IgD-negative memory B cell (primary cell): Measurements from ENCODE around the gene GRM6. TPM values are rescaled to one million over a fixed set of nuclear protein-coding genes. Genes with fewer than 3 reads are reported as not detected.

Experiments
- H3K27ac Mint-ChIP-seq, 3 donors: one replicate each; pipeline ENCODE4 v1.8.0; 2020 to 2022; ENCODE audit warnings: mild to moderate bottlenecking in 3 of 3, mixed read lengths in 3 of 3, moderate library complexity in 1 of 3
- H3K27me3 Mint-ChIP-seq: one replicate; pipeline ENCODE4 v1.8.0; 2021; ENCODE audit warnings: mixed read lengths
- H3K36me3 Mint-ChIP-seq: one replicate; pipeline ENCODE4 v1.8.0; 2020; ENCODE audit warnings: mild to moderate bottlenecking, mixed read lengths
- H3K4me1 Mint-ChIP-seq, 3 donors: one replicate each; pipeline ENCODE4 v1.8.0; 2020 to 2022; ENCODE audit warnings: mixed read lengths in 3 of 3, mild to moderate bottlenecking in 1 of 3
- H3K4me3 Mint-ChIP-seq, 4 donors: one replicate each; pipeline ENCODE4 v1.8.0; 2020 to 2022; ENCODE audit warnings: mild to moderate bottlenecking in 4 of 4, mixed read lengths in 4 of 4, moderate library complexity in 3 of 4
- H3K9me3 Mint-ChIP-seq, 3 donors: one replicate each; pipeline ENCODE4 v1.8.0; 2020 to 2021; ENCODE audit warnings: mixed read lengths in 3 of 3, mild to moderate bottlenecking in 1 of 3
- polyA plus RNA-seq: library from polyadenylated mRNA; unstranded; fragments of 300-500 nt; fragmentation: Illumina TruSeq; gene quantifications from one replicate; pipeline ENCODE4 v1.2.3, GENCODE V29; 2021

Gene GRM6
- not detected for polyA plus RNA-seq

DNA sequence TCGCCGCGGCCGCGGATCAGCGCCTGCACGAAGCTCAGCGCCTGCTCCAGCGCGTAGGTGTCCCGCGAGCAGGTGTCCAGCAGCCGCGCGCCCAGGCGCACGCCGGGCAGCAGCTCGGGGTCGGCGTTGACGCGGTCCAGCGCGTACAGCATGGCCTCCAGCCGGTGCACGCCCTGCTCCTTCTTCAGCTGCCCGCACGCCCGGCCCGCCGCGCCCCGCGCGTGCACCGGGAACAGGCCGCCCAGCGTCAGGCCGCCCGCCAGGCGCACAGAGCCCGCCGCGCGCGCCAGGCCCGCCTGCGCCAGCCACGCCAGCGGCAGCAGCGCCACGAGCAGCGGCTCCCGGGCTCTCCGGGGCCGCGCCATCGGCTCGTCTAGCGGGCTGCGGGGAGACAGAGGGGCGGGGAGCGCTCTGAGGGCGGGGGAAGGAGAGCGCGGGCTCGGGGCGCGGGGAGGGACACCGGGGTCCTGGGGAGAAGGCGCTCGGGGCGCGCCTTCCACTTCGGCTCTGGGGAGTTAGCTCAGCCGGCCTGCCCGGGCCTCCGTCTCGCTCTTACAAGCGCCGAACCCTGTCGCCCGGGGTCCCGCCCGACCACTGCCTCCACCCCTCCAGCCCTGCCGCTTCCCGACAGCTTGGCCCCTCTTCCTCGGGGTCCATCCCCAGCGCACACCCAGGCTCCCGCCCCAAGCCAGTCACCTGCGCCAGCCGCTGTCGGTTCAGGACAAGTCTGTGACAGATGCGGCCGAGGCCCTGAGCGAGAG is at the start of gene GRM6:
Gene GRM6, minus strand, starts transcription at position 741 of the 761 bp plus-strand sequence. Its CDS starts 376 bp downstream, at position 365.
- H3K27ac Mint-ChIP-seq: no peak within 1 kb of the TSS
- peaks cover 32% of the 10 kb centered on the region for H3K27me3 Mint-ChIP-seq
- peaks cover 0 to 4% (median 0%) of the 10 kb centered on the region in 3 donors for H3K4me1 Mint-ChIP-seq
- H3K36me3 Mint-ChIP-seq: peaks cover 4% of the 10 kb centered on the region
- peaks cover 0 to 16% (median 2%) of the 10 kb centered on the region in 3 donors for H3K9me3 Mint-ChIP-seq
- H3K4me3 Mint-ChIP-seq: peak within 1 kb of the TSS in 1 of 4 donors; percentile 82

DNA sequence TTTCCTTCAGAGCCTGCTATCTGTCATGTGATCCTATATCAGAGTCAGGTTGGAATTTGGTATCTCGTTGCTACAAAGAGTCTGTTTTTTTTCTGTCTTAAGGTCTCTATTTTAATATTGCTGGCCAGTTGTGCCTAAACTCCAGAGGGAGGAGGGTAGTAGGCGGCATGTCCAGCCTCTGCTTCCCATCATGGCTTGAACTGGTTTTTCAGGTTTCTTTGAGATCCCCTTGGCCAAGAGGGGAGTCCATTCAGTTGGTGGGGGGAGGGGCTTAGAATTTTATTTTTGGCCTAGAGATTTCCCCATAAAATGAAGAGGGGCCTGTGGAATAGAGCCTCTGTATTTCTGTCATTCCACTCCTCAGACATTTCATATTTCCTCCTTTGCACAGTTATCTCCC is 49.6 kb upstream of the GRM6 start:
- Mint-ChIP-seq H3K27me3 (no peaks in the 10 kb centered on the region), H3K9me3 (peaks cover 3 to 34% (median 24%) of the 10 kb centered on the region in 3 donors), H3K4me1 (no peaks in the 10 kb centered on the region), H3K4me3 (no peak overlapping the region), H3K27ac (no peak overlapping the region), H3K36me3 (peaks cover 7% of the 10 kb centered on the region)

DNA sequence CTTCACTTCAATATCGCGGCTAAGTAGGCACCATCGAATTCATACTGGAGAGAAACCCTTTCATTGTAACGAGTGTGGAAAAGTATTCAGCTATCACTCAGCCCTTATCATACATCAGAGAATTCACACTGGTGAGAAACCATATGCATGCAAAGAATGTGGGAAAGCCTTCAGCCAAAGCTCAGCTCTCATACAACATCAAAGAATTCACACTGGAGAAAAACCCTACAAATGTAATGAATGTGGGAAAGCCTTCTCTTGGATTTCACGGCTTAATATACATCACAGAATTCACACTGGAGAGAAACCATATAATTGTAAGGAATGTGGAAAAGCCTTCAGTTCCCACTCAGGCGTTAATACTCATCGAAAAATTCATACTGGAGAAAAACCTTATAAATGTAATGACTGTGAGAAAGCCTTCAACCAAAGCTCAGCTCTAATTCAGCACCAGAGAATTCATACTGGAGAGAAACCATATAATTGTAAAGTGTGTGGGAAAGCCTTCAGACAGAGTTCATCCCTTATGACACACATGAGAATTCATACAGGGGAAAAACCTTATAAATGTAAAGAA is 38.0 kb upstream of the GRM6 start:
- Mint-ChIP-seq H3K9me3 (peaks cover 35 to 62% (median 36%) of the 10 kb centered on the region in 3 donors), H3K36me3 (peaks cover 32% of the 10 kb centered on the region)

DNA sequence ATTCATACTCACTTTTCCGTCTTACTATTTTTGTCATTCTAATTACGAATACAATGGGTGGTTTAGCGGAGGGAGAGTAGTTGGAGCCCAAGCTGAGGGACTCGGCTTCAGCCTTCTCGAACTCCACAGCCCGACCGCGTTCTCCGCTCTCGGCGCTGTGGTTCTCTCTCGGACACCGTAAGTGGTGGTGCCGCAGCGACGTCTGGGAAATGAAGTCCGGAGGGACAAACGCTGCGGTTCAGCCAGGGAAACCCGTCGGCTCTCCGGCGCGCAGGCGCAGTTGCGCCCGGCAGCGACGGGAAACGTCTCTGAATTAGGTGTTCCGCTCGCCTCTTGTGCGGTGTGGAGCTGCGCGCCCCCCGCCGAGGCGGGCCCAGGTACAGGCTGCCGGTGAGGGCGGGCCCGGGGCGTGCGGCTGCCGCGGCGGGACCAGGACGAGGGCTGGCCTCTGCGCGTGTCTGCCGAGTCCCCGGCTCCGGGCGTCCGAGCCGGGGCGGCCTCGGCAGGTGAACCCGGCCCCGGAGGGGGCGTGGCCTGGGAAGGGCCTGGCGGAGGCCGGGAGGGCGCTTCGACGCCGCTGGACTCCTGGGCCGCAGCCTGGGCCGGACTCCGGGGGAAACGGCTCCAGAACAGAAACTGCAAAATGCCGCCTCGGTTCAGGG is 28.5 kb upstream of the GRM6 start, which contains the start of gene ZNF879:
Gene ZNF879, plus strand, starts transcription at position 277 of the 662 bp plus-strand sequence. CDS start 1,201 bp downstream, outside the sequence.
- H3K4me1 Mint-ChIP-seq: peaks cover 7 to 9% (median 8%) of the 10 kb centered on the region in 3 donors
- H3K4me3 Mint-ChIP-seq: peak within 1 kb of the TSS; percentile 89 to 98 (median 94)
- peaks cover 7 to 15% (median 8%) of the 10 kb centered on the region in 3 donors for H3K9me3 Mint-ChIP-seq
- H3K27ac Mint-ChIP-seq: peak within 1 kb of the TSS; percentile 79 to 96 (median 81)
- H3K27me3 Mint-ChIP-seq: no peaks in the 10 kb centered on the region
- peaks cover 21% of the 10 kb centered on the region for H3K36me3 Mint-ChIP-seq

More for the DNA sequence above, 38.0 kb upstream of the GRM6 start:
- H3K27ac Mint-ChIP-seq: no peak overlapping the region
- H3K4me1 Mint-ChIP-seq: peaks cover 0 to 3% (median 0%) of the 10 kb centered on the region in 3 donors
- no peaks in the 10 kb centered on the region for H3K27me3 Mint-ChIP-seq
- H3K4me3 Mint-ChIP-seq: no peak overlapping the region

DNA sequence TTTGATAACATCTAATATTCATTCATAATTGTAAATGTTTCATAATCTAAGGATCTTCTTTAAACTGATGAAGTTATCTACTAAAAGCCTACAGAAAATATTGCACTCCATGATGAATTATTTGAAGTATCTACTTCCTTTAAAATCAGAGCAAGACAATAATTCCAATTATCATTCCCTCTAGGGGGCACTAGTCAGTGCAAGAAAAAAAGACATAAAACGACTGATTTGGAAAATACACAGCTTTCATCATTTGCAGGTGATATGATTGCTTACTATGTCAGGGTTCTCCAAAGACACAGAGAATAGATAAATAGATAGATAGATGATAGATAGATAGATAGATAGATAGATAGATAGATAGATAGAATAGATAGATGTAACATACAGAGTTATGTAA is 13.5 kb upstream of the GRM6 start:
- H3K27me3 Mint-ChIP-seq: peaks cover 1% of the 10 kb centered on the region
- peaks cover 18 to 53% (median 20%) of the 10 kb centered on the region in 3 donors for H3K9me3 Mint-ChIP-seq
- H3K27ac Mint-ChIP-seq: no peak overlapping the region
- no peak overlapping the region for H3K4me3 Mint-ChIP-seq
- H3K36me3 Mint-ChIP-seq: peaks cover 8% of the 10 kb centered on the region
- H3K4me1 Mint-ChIP-seq: no peaks in the 10 kb centered on the region

DNA sequence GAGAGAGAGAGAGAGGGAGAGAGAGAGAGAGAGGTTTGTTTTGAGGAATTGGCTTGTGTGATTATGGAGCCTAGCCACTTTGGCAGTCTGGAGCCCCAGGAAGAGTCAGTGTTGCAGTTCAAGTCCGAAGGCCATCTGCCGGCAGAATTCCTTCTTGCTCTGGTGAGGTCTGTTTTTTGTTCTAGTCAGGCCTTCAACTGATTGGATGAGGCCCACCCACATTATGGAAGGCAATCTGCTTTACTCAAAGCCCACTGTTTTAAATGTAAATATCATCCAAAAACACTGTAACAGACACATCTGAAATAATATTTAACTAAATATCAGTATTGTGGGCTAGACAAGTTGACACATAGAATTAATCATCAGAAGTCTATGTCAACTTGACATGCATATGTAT is 11.4 kb upstream of the GRM6 start:
- peaks cover 20 to 45% (median 20%) of the 10 kb centered on the region in 3 donors for H3K9me3 Mint-ChIP-seq
- no peak overlapping the region for H3K4me3 Mint-ChIP-seq
- H3K4me1 Mint-ChIP-seq: no peaks in the 10 kb centered on the region

DNA sequence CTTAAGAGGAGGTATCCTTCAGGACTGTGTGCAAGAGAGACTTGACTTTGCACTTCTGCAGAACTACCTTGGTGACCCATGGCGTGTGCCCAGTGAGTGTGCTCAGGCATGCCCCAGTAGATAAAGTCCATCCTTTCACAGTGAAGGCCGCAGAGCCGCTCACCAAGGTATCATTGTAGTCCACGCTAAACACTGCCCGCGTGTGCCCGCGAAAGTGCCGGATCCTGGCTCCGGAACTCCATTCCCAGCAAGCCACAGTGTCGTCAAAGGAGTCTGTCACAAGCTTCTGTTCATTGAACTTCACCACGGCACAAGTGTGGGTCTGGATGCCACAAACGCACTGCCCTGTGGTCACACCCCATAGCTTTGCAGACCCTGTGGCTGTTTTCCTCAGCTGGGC is 3.3 kb upstream of the GRM6 start:
- H3K27ac Mint-ChIP-seq: peak overlapping the region in 1 of 3 donors; percentile 24
- H3K27me3 Mint-ChIP-seq: peaks cover 21% of the 10 kb centered on the region
- H3K4me1 Mint-ChIP-seq: peaks cover 0 to 4% (median 0%) of the 10 kb centered on the region in 3 donors
- H3K9me3 Mint-ChIP-seq: peaks cover 4 to 15% (median 12%) of the 10 kb centered on the region in 3 donors
- no peaks in the 10 kb centered on the region for H3K36me3 Mint-ChIP-seq
- H3K4me3 Mint-ChIP-seq: no peak overlapping the region

More for the DNA sequence above, 11.4 kb upstream of the GRM6 start:
- Mint-ChIP-seq H3K36me3 (peaks cover 4% of the 10 kb centered on the region), H3K27ac (no peak overlapping the region), H3K27me3 (peaks cover 1% of the 10 kb centered on the region)

DNA sequence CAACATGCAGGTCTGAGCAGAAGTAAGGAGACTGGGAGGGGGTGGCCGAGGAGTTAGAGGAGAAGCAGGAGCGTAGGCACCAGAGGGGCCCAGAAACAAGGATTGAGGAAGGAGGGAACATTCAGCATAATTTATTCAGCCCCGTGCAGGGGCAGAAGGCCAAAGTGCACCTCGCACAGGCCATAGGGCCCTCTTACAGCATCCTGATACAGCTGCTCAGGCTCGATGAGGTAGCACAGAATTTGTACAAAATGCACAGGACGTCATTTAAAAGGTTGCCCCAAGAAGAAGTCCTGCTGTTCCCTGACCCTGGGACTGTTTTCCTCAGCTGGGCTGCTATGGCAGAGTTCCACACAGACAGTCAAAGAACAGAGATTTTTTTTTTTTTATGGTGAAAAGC is 2.1 kb upstream of the GRM6 start:
- peaks cover 32% of the 10 kb centered on the region for H3K27me3 Mint-ChIP-seq
- H3K4me3 Mint-ChIP-seq: no peak overlapping the region
- H3K36me3 Mint-ChIP-seq: peaks cover 3% of the 10 kb centered on the region
- peaks cover 0 to 13% (median 7%) of the 10 kb centered on the region in 3 donors for H3K9me3 Mint-ChIP-seq
- peaks cover 0 to 4% (median 0%) of the 10 kb centered on the region in 3 donors for H3K4me1 Mint-ChIP-seq
- no peak overlapping the region for H3K27ac Mint-ChIP-seq

DNA sequence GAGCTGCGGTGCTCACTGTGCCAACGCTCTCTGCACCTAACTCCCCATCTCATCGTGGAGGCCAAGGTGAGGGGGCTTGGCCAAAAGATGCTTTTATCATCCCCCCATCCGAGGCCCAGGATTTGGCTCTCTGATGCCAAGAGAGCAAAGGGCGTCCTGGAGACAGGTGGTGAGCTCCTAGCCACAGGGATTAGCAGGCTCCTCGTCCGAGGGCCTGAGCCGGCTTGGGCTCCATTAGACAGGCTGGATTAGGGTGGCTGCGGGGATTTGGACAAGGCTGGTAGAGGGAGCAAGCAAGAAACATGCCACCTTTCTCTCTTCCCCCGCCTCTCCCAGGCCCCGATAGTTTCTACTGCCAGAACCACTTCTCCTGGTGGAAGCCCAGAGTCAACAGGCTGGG is 1.0 kb upstream of the GRM6 start:
- H3K9me3 Mint-ChIP-seq: peaks cover 0 to 16% (median 3%) of the 10 kb centered on the region in 3 donors
- H3K4me1 Mint-ChIP-seq: peaks cover 0 to 4% (median 0%) of the 10 kb centered on the region in 3 donors
- peak overlapping the region in 1 of 4 donors; percentile 82 for H3K4me3 Mint-ChIP-seq
- H3K27ac Mint-ChIP-seq: no peak overlapping the region
- peaks cover 32% of the 10 kb centered on the region for H3K27me3 Mint-ChIP-seq
- H3K36me3 Mint-ChIP-seq: peaks cover 4% of the 10 kb centered on the region

DNA sequence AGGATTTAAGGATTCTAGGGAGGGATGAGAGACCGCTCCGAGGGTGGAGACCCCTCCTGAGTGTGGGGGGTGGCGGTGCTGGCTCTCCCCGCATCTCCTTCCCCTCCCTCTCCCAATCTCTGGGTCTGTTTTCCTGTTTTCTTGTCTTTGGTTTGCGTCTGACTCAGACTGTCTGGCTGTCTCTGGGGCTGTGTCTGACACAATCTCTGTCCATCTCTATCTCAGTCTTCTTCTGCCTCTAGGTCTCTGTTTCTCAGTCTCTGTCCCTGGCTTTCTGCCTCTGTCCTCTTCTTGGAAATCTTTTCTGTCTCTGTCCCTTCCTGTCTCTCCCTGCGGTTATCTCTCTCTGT is 196 bp upstream of the GRM6 start:
- H3K36me3 Mint-ChIP-seq: peaks cover 4% of the 10 kb centered on the region
- no peak overlapping the region for H3K27ac Mint-ChIP-seq
- peaks cover 32% of the 10 kb centered on the region for H3K27me3 Mint-ChIP-seq
- no peak overlapping the region for H3K4me3 Mint-ChIP-seq
- H3K9me3 Mint-ChIP-seq: peaks cover 0 to 16% (median 1%) of the 10 kb centered on the region in 3 donors
- H3K4me1 Mint-ChIP-seq: peaks cover 0 to 4% (median 0%) of the 10 kb centered on the region in 3 donors

DNA sequence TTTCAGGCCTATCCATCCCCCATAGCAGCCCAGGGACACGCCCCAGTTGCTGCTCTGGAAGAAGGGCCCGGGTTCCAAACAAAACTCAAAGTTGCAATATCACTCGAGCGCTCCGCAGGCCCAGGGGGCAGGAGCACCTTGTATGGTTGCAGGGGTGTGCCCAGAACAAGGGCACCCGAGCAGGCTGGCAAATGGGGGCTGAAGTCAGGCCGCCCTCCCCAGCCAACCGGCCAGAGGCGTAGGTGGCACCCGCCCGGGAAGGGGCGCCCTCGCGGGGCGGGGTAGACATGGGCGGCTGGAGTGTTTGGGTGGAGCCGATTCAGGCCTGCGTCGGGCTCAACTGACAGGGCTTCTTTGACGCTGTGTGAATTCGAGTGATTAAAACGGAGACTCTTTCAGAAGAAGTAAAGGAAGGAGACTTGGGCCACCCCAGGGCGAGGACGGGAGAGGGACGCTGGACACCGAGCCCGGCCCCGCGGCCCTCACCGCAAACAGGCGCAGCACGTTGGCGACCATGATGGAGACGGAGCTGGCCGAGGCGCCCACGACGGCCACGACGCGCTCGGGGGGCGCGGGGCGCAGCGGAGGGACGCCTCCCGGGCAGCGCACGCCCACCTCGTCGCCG is 1.1 kb downstream of the GRM6 start:
- Mint-ChIP-seq H3K9me3 (peaks cover 0 to 19% (median 2%) of the 10 kb centered on the region in 3 donors), H3K4me1 (peaks cover 0 to 4% (median 0%) of the 10 kb centered on the region in 3 donors), H3K27me3 (peaks cover 32% of the 10 kb centered on the region), H3K4me3 (no peak overlapping the region), H3K27ac (no peak overlapping the region), H3K36me3 (peaks cover 4% of the 10 kb centered on the region)

DNA sequence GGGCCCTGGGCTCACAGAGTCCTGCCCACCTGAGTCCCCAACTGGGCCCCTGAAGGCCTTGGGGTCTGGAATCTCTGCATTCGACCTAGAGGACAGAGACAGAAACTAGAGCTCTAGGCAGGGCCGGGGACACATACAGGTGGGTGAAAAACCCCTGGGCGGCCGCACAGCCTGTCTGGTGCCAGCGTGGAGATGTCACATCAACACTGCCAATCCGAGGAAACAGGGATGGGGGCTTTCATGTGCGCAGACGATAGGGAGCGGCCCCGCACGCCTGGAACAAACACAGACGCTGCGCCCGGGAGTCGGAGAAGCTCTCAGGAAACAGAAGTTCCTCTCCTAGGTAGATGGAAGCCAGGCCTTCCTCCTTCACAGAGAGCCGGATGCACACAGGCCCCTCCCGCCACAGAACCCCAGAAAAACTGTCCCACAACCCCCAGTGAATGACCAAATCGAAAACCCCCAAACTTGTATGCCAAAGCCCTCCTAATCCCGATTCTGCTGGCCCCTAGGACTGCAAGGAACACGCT is 1.8 kb downstream of the GRM6 start:
- Mint-ChIP-seq H3K4me3 (no peak overlapping the region), H3K9me3 (peaks cover 0 to 18% (median 2%) of the 10 kb centered on the region in 3 donors), H3K27ac (no peak overlapping the region), H3K4me1 (peaks cover 0 to 4% (median 0%) of the 10 kb centered on the region in 3 donors), H3K27me3 (peaks cover 32% of the 10 kb centered on the region), H3K36me3 (peaks cover 4% of the 10 kb centered on the region)

DNA sequence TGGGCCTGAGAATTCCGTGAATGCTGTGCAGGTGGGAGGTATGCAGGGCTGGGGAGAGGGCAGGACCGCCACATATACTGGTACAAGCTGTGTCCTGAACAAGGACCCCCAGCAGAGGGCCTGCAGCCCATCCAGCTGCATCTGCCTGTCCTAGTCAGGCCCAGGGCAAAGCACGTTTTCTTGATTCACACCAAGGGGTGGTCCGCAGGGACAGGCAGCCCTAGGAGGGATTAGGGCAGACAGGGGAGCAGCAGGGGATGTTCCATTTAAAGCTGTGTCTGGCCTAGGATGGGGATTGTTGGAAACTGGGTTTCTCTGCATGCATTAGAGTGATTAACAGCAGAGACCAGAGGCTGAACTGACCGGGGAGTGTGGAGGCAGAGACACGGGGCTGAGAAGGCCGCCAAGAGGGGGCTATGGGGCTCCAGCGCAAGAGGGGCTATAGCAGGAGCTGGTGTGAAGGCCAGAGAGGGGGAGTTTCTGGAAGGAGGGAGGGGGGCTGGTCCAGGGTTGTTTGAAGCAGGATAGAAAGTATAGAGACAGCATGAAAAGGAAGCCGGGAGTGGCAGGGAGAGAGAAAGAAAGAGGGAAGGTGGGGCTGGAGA is 2.7 kb downstream of the GRM6 start:
- Mint-ChIP-seq H3K27me3 (peaks cover 32% of the 10 kb centered on the region), H3K4me1 (peaks cover 0 to 6% (median 0%) of the 10 kb centered on the region in 3 donors), H3K9me3 (peaks cover 0 to 21% (median 2%) of the 10 kb centered on the region in 3 donors), H3K27ac (no peak overlapping the region), H3K36me3 (peaks cover 4% of the 10 kb centered on the region), H3K4me3 (no peak overlapping the region)
